HG03439 (cell line): ENCODE results near the gene CRADD.

Experiments used
- ATAC-seq: cut with Tn5 transposase; IDR thresholded peaks from one replicate; pipeline ENCODE4 v1.9.1; 2021; ENCODE audit warnings: mild to moderate bottlenecking, moderate library complexity; ENCODE audit not compliant: unreplicated experiment

Gene CRADD

GRCh38 chr12:93836620-93837260 lies 159.6 kb downstream of the CRADD start:
- ATAC-seq, result no peak

- no peak for ATAC-seq
Observed at GRCh38 chr12:93838193-93838592, 161.0 kb downstream of the CRADD start.

- ATAC-seq, result no peak
Observed at GRCh38 chr12:93839064-93839463, 161.9 kb downstream of the CRADD start.

GRCh38 chr12:93841671-93842070 lies 164.5 kb downstream of the CRADD start:
- ATAC-seq, result no peak

- no peak for ATAC-seq
Observed at GRCh38 chr12:93844164-93844784, 167.1 kb downstream of the CRADD start.

GRCh38 chr12:93846936-93847516 lies 169.9 kb downstream of the CRADD start:
- no peak for ATAC-seq

- peak; percentile 92 for ATAC-seq
Observed at GRCh38 chr12:93847517-93848474, 170.6 kb downstream of the CRADD start.

GRCh38 chr12:93848523-93849101 lies 171.4 kb downstream of the CRADD start:
- ATAC-seq, result no peak

- no peak for ATAC-seq
Observed at GRCh38 chr12:93849946-93850345, 172.8 kb downstream of the CRADD start.

GRCh38 chr12:93850481-93851256 lies 173.5 kb downstream of the CRADD start:
- no peak for ATAC-seq

GRCh38 chr12:93851257-93851671 lies 174.1 kb downstream of the CRADD start:
- ATAC-seq, result no peak

- ATAC-seq, result no peak
Observed at GRCh38 chr12:93852173-93852591, 175.0 kb downstream of the CRADD start.

GRCh38 chr12:93853698-93854478 lies 176.7 kb downstream of the CRADD start:
- ATAC-seq, result no peak

GRCh38 chr12:93855261-93855660 lies 178.1 kb downstream of the CRADD start:
- ATAC-seq, result no peak

- no peak for ATAC-seq
Observed at GRCh38 chr12:93856611-93857010, 179.4 kb downstream of the CRADD start.

GRCh38 chr12:93857279-93857938 lies 180.2 kb downstream of the CRADD start:
- ATAC-seq, result no peak

GRCh38 chr12:93857991-93858447 lies 180.8 kb downstream of the CRADD start:
- no peak for ATAC-seq

GRCh38 chr12:93860668-93861373 lies 183.6 kb downstream of the CRADD start:
- no peak for ATAC-seq
